GM23338 (cell line): Measurements from ENCODE around the gene TMEM225B. TPM values are rescaled to one million over a fixed set of nuclear protein-coding genes. Genes with fewer than 3 reads are reported as not detected.

Experiments
- ATAC-seq: fragments of 200-7000 bp; cut with Tn5 transposase; 3 replicates; pipeline ENCODE4 v1.9.1; 2020
- DNase-seq: peaks from one replicate; pipeline ENCODE4 v3.0.0-alpha.2; 2015; ENCODE audit warnings: low spot score
- H2AFZ ChIP-seq: fragments of 200-600 bp; sonication (generic); 2 replicates; pipeline ENCODE4 v1.8.0; 2016; ENCODE audit warnings: antibody characterized with exemption, mild to moderate bottlenecking, moderate library complexity
- H3F3A ChIP-seq: fragments of 200-600 bp; sonication (generic); replicated peaks from 2 replicates; pipeline ENCODE4 v1.8.0; 2017; ENCODE audit warnings: antibody characterized with exemption, mixed run types, low read depth
- H3K27ac ChIP-seq: fragments of 200-600 bp; sonication (generic); 2 replicates; pipeline ENCODE4 v1.6.1; 2016; ENCODE audit warnings: low read depth
- H3K27me3 ChIP-seq: fragments of 200-600 bp; sonication (generic); 2 replicates; pipeline ENCODE4 v1.8.0; 2016; ENCODE audit warnings: mild to moderate bottlenecking, mixed run types, moderate library complexity; ENCODE audit not compliant: insufficient read depth
- H3K36me3 ChIP-seq: fragments of 200-600 bp; sonication (generic); 2 replicates; pipeline ENCODE4 v1.8.0; 2016; ENCODE audit warnings: mild to moderate bottlenecking; ENCODE audit not compliant: insufficient read depth
- H3K4me1 ChIP-seq: fragments of 200-600 bp; sonication (generic); 2 replicates; pipeline ENCODE4 v1.8.0; 2016; ENCODE audit warnings: mild to moderate bottlenecking, moderate library complexity; ENCODE audit not compliant: insufficient read depth
- H3K4me2 ChIP-seq: fragments of 200-600 bp; sonication (generic); 2 replicates; pipeline ENCODE4 v1.7.1; 2017; ENCODE audit warnings: mixed run types
- H3K4me3 ChIP-seq: fragments of 200-600 bp; sonication (generic); 2 replicates; pipeline ENCODE4 v1.6.1; 2016; ENCODE audit warnings: mixed run types
- H3K79me2 ChIP-seq: fragments of 200-600 bp; sonication (generic); replicated peaks from 2 replicates; pipeline ENCODE4 v1.8.0; 2017; ENCODE audit warnings: mild to moderate bottlenecking; ENCODE audit not compliant: insufficient read depth
- H3K9me2 ChIP-seq: fragments of 200-600 bp; sonication (generic); 2 replicates; pipeline ENCODE4 v1.8.0; 2017; ENCODE audit not compliant: insufficient read depth
- H4K20me1 ChIP-seq: fragments of 200-600 bp; sonication (generic); replicated peaks from 2 replicates; pipeline ENCODE4 v1.8.0; 2017; ENCODE audit warnings: mild to moderate bottlenecking; ENCODE audit not compliant: insufficient read depth
- H3K27ac Mint-ChIP-seq: 2 replicates; pipeline ENCODE4 v1.8.0; 2020; ENCODE audit warnings: inconsistent platforms, mild to moderate bottlenecking, moderate library complexity, mixed read lengths
- H3K27me3 Mint-ChIP-seq: 3 replicates; pipeline ENCODE4 v1.8.0; 2022; ENCODE audit warnings: low read depth, mild to moderate bottlenecking, moderate library complexity, mixed read lengths, inconsistent platforms; ENCODE audit not compliant: insufficient read depth, poor library complexity
- H3K36me3 Mint-ChIP-seq: 3 replicates; pipeline ENCODE4 v1.8.0; 2021; ENCODE audit warnings: low read depth, mild to moderate bottlenecking, inconsistent platforms, moderate library complexity, mixed read lengths
- H3K4me1 Mint-ChIP-seq: 3 replicates; pipeline ENCODE4 v1.8.0; 2020; ENCODE audit warnings: mild to moderate bottlenecking, inconsistent platforms, mixed read lengths
- H3K4me3 Mint-ChIP-seq: 3 replicates; pipeline ENCODE4 v1.8.0; 2021; ENCODE audit warnings: moderate library complexity, mild to moderate bottlenecking, inconsistent platforms, mixed read lengths
- H3K9me3 Mint-ChIP-seq: 3 replicates; pipeline ENCODE4 v1.8.0; 2020; ENCODE audit warnings: moderate library complexity, mild to moderate bottlenecking, inconsistent platforms, mixed read lengths
- EZH2 ChIP-seq: fragments of 200-600 bp; sonication (generic); IDR thresholded peaks from one replicate; pipeline ENCODE4 v1.8.0; 2017; ENCODE audit warnings: antibody characterized with exemption, mild to moderate bottlenecking, low read depth; ENCODE audit not compliant: unreplicated experiment
- JUNB ChIP-seq: IDR thresholded peaks from one replicate; pipeline ENCODE4 v1.6.1; 2016; ENCODE audit warnings: antibody characterized with exemption; ENCODE audit not compliant: unreplicated experiment
- NANOG ChIP-seq: IDR thresholded peaks from 2 replicates; pipeline ENCODE4 v1.6.1; 2016; ENCODE audit warnings: antibody characterized with exemption, borderline replicate concordance
- POLR2AphosphoS5 ChIP-seq: IDR thresholded peaks from 2 replicates; pipeline ENCODE4 v1.6.1; 2016; ENCODE audit warnings: antibody characterized with exemption, low read depth
- STAT1 ChIP-seq: IDR thresholded peaks from one replicate; pipeline ENCODE4 v1.6.1; 2016; ENCODE audit warnings: antibody characterized with exemption; ENCODE audit not compliant: unreplicated experiment
- ZNF114 ChIP-seq: fragments of 250-450 bp; sonication (Bioruptor Pico); IDR thresholded peaks from 2 replicates; pipeline ENCODE4 v1.5.0; 2020; ENCODE audit warnings: mild to moderate bottlenecking, moderate library complexity
- ZNF331 ChIP-seq: fragments of 250-450 bp; sonication (Bioruptor Pico); IDR thresholded peaks from 2 replicates; pipeline ENCODE4 v1.5.0; 2020; ENCODE audit warnings: low read depth, mild to moderate bottlenecking, moderate library complexity
- polyA plus RNA-seq: library from polyadenylated mRNA; unstranded; fragments of >200 nt; fragmentation: Nextera tagmentation; extraction: Ambion mirVana; gene quantifications from 2 replicates; pipeline ENCODE4 v1.2.1, GENCODE V29; 2016
- total RNA-seq: library from RNA; depleted of rRNA; stranded (reverse); fragments of >200 nt; shearing (Covaris generic); gene quantifications from 2 replicates; pipeline ENCODE4 v1.2.3, GENCODE V29; 2014
- TF ChIP-seq, protein P1 (sequence below): IDR thresholded peaks from one replicate; pipeline ENCODE4 v1.6.1; 2018; ENCODE audit warnings: antibody characterized with exemption; ENCODE audit not compliant: unreplicated experiment
- TF ChIP-seq, protein P2 (sequence below): fragments of 250-450 bp; sonication (Bioruptor Pico); IDR thresholded peaks from 2 replicates; pipeline ENCODE4 v1.5.0; 2020; ENCODE audit warnings: mild to moderate bottlenecking, moderate library complexity
- TF ChIP-seq, protein P3 (sequence below), 2 experiments: fragments of 200-600 bp in 1 of 2; sonication (generic) in 1 of 2; conservative IDR thresholded peaks; 2 replicates each; pipeline versions ENCODE4 v1.5.1 to v1.6.1; 2016 to 2017; ENCODE audit warnings: antibody characterized with exemption in 2 of 2, low read depth in 2 of 2, mild to moderate bottlenecking in 2 of 2, moderate library complexity in 1 of 2

The TMEM225B gene
- total and polyA plus RNA-seq, 2 experiments from 2014 or later, result 0.45 TPM; not detected in 1

DNA sequence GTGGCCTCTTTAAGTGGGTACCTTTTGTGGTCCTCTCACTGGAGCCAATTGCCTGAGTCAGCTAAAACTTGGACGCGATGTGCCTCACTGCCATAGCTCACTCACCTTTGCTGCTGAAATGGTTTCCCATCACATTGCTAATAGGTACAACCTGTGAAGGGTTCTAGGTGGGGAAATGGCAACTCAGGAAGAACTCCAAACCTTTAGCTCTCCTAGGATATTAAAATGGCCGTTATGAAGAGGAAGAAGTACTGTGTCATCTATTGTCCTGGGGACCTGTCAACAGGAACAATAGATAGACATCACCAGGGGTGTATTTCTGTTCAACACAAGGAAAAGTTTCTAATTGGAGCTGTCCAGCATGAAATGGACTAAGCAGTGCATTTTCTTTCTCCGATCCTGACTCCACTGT lies 40.9 kb upstream of the TMEM225B start:
- Mint-ChIP-seq H3K27ac (no peak overlapping the region), H3K4me1 (peaks cover 6% of the 10 kb centered on the region), H3K27me3 (peaks cover 13% of the 10 kb centered on the region), H3K4me3 (peak overlapping the region; percentile 98), H3K9me3 (no peaks in the 10 kb centered on the region), H3K36me3 (peaks cover 27% of the 10 kb centered on the region)
- peak overlapping the region; percentile 98 for H3K4me2 ChIP-seq
- peaks cover 12% of the 10 kb centered on the region; the same call in 1 of the 2 replicates for H4K20me1 ChIP-seq
- ATAC-seq (no peak), DNase-seq (no peak)
- peak overlapping the region; percentile 99 for H3K4me3 ChIP-seq
- H3K4me1 ChIP-seq, result peaks cover 7% of the 10 kb centered on the region
- H3K9me2 ChIP-seq, result no peaks in the 10 kb centered on the region
- no peaks in the 10 kb centered on the region for H3K27me3 ChIP-seq
- TF ChIP-seq, protein P1, sequence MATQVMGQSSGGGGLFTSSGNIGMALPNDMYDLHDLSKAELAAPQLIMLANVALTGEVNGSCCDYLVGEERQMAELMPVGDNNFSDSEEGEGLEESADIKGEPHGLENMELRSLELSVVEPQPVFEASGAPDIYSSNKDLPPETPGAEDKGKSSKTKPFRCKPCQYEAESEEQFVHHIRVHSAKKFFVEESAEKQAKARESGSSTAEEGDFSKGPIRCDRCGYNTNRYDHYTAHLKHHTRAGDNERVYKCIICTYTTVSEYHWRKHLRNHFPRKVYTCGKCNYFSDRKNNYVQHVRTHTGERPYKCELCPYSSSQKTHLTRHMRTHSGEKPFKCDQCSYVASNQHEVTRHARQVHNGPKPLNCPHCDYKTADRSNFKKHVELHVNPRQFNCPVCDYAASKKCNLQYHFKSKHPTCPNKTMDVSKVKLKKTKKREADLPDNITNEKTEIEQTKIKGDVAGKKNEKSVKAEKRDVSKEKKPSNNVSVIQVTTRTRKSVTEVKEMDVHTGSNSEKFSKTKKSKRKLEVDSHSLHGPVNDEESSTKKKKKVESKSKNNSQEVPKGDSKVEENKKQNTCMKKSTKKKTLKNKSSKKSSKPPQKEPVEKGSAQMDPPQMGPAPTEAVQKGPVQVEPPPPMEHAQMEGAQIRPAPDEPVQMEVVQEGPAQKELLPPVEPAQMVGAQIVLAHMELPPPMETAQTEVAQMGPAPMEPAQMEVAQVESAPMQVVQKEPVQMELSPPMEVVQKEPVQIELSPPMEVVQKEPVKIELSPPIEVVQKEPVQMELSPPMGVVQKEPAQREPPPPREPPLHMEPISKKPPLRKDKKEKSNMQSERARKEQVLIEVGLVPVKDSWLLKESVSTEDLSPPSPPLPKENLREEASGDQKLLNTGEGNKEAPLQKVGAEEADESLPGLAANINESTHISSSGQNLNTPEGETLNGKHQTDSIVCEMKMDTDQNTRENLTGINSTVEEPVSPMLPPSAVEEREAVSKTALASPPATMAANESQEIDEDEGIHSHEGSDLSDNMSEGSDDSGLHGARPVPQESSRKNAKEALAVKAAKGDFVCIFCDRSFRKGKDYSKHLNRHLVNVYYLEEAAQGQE, result peak; percentile 41
- no peak for TF ChIP-seq JUNB
- peaks cover 29% of the 10 kb centered on the region for H3F3A ChIP-seq
- H2AFZ ChIP-seq, result no peak overlapping the region
- peaks cover 49% of the 10 kb centered on the region for H3K79me2 ChIP-seq
- H3K27ac ChIP-seq, result no peak overlapping the region
- peaks cover 11% of the 10 kb centered on the region; the same call in 1 of the 2 replicates for H3K36me3 ChIP-seq

DNA sequence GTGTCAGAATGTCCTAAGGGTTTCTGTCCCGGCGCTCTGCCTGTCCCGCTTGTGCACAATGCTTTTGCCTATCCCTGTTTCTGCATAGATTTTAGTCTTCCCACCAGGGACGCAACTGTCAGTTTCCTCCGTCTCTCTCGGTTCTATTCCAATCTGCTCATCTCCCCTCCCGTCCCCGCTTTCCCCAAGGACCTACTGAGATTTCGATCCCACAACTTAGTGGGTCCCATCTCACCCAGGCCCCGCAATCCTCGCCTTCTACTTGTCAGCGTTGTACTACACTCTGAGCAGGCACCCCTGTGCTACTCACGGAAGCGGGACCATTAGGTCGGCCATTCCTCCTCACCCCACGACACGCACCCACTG lies 40.1 kb upstream of the TMEM225B start:
- Histone ChIP-seq H3K79me2 (peaks cover 49% of the 10 kb centered on the region), H3K4me3 (peak overlapping the region; percentile 99), H2AFZ (peak overlapping the region; percentile 98), H3K9me2 (no peaks in the 10 kb centered on the region), H4K20me1 (peaks cover 16% of the 10 kb centered on the region; the same call in 1 of the 2 replicates), H3K27ac (peak overlapping the region; percentile 97), H3K4me1 (peaks cover 7% of the 10 kb centered on the region), H3K27me3 (no peaks in the 10 kb centered on the region), H3K4me2 (peak overlapping the region; percentile 98), H3F3A (peaks cover 29% of the 10 kb centered on the region), H3K36me3 (peaks cover 18% of the 10 kb centered on the region; the same call in 1 of the 2 replicates)
- ATAC-seq, result peak; percentile 32
- Mint-ChIP-seq H3K9me3 (no peaks in the 10 kb centered on the region), H3K27me3 (peaks cover 13% of the 10 kb centered on the region), H3K36me3 (peaks cover 34% of the 10 kb centered on the region), H3K27ac (peak overlapping the region; percentile 92), H3K4me1 (peaks cover 4% of the 10 kb centered on the region), H3K4me3 (peak overlapping the region; percentile 98)
- peak; percentile 52 for DNase-seq
- TF ChIP-seq, protein P2, sequence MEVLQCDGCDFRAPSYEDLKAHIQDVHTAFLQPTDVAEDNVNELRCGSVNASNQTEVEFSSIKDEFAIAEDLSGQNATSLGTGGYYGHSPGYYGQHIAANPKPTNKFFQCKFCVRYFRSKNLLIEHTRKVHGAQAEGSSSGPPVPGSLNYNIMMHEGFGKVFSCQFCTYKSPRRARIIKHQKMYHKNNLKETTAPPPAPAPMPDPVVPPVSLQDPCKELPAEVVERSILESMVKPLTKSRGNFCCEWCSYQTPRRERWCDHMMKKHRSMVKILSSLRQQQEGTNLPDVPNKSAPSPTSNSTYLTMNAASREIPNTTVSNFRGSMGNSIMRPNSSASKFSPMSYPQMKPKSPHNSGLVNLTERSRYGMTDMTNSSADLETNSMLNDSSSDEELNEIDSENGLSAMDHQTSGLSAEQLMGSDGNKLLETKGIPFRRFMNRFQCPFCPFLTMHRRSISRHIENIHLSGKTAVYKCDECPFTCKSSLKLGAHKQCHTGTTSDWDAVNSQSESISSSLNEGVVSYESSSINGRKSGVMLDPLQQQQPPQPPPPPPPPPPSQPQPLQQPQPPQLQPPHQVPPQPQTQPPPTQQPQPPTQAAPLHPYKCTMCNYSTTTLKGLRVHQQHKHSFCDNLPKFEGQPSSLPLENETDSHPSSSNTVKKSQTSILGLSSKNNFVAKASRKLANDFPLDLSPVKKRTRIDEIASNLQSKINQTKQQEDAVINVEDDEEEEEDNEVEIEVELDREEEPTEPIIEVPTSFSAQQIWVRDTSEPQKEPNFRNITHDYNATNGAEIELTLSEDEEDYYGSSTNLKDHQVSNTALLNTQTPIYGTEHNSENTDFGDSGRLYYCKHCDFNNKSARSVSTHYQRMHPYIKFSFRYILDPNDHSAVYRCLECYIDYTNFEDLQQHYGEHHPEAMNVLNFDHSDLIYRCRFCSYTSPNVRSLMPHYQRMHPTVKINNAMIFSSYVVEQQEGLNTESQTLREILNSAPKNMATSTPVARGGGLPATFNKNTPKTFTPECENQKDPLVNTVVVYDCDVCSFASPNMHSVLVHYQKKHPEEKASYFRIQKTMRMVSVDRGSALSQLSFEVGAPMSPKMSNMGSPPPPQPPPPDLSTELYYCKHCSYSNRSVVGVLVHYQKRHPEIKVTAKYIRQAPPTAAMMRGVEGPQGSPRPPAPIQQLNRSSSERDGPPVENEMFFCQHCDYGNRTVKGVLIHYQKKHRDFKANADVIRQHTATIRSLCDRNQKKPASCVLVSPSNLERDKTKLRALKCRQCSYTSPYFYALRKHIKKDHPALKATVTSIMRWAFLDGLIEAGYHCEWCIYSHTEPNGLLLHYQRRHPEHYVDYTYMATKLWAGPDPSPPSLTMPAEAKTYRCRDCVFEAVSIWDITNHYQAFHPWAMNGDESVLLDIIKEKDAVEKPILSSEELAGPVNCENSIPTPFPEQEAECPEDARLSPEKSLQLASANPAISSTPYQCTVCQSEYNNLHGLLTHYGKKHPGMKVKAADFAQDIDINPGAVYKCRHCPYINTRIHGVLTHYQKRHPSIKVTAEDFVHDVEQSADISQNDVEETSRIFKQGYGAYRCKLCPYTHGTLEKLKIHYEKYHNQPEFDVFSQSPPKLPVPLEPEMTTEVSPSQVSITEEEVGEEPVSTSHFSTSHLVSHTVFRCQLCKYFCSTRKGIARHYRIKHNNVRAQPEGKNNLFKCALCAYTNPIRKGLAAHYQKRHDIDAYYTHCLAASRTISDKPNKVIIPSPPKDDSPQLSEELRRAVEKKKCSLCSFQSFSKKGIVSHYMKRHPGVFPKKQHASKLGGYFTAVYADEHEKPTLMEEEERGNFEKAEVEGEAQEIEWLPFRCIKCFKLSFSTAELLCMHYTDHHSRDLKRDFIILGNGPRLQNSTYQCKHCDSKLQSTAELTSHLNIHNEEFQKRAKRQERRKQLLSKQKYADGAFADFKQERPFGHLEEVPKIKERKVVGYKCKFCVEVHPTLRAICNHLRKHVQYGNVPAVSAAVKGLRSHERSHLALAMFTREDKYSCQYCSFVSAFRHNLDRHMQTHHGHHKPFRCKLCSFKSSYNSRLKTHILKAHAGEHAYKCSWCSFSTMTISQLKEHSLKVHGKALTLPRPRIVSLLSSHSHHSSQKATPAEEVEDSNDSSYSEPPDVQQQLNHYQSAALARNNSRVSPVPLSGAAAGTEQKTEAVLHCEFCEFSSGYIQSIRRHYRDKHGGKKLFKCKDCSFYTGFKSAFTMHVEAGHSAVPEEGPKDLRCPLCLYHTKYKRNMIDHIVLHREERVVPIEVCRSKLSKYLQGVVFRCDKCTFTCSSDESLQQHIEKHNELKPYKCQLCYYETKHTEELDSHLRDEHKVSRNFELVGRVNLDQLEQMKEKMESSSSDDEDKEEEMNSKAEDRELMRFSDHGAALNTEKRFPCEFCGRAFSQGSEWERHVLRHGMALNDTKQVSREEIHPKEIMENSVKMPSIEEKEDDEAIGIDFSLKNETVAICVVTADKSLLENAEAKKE (CRISPR knock-in tag), result no peak
- TF ChIP-seq NANOG, result no peak
- TF ChIP-seq ZNF331 (CRISPR knock-in tag), result no peak
- TF ChIP-seq, protein P3, sequence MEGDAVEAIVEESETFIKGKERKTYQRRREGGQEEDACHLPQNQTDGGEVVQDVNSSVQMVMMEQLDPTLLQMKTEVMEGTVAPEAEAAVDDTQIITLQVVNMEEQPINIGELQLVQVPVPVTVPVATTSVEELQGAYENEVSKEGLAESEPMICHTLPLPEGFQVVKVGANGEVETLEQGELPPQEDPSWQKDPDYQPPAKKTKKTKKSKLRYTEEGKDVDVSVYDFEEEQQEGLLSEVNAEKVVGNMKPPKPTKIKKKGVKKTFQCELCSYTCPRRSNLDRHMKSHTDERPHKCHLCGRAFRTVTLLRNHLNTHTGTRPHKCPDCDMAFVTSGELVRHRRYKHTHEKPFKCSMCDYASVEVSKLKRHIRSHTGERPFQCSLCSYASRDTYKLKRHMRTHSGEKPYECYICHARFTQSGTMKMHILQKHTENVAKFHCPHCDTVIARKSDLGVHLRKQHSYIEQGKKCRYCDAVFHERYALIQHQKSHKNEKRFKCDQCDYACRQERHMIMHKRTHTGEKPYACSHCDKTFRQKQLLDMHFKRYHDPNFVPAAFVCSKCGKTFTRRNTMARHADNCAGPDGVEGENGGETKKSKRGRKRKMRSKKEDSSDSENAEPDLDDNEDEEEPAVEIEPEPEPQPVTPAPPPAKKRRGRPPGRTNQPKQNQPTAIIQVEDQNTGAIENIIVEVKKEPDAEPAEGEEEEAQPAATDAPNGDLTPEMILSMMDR (conservative IDR thresholded peaks at IDR 0.05; ENCODE audit: low read depth in 2 of 2), result no peak
- no peak for TF ChIP-seq ZNF114 (CRISPR knock-in tag)
- no peak for TF ChIP-seq POLR2AphosphoS5
- no peak for TF ChIP-seq JUNB
- no peak for TF ChIP-seq EZH2
- TF ChIP-seq STAT1, result no peak
